Measurements from ENCODE around the gene SLC46A3.
"Not testable (repeated sequence)": the region's sequence is repeated elsewhere in the genome, so short reads cannot be mapped to it uniquely, and the experiment has no call there.

The SLC46A3 gene

DNA sequence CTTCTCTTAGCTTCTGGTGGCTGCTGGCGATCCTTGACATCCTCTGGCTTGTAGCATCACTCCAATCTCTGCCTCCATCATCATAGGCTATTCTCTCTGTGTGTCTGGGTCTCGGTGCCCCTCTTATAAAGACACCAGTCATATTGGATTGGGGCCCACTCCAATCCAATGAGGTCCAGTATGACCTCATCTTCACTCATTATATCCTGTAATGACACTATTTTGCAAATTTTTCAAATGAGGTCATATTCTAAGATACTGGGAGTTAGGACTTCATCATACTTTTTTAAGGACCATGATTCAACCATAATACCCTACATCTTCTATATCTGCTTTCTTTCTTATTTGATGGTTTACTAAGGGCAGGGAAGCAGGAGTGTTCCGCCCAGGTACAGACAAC lies 12.0 kb upstream of the SLC46A3 start:
- no peak for DNase-seq (ENCODE audit: low spot score)

DNA sequence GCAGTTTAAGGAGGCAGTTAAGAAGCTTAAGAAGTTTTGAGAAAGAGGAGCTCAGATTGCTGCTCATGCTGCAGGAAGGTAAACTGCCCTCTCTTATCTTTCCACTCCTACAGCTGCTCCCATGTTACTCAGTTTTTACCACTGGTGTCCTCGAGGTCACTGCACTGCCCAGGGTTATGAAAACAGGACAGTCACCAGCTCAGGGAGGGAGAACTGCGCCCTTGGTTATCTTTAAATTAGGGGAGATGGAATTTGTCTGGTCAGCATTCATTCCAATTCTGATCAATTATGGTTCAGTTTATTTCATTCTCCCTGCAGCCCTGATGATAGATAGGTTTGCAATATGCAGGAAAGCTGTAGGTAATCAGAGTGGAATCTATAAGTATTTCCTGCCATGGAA lies 10.8 kb upstream of the SLC46A3 start:
- DNase-seq (ENCODE audit: low spot score), result no peak

DNA sequence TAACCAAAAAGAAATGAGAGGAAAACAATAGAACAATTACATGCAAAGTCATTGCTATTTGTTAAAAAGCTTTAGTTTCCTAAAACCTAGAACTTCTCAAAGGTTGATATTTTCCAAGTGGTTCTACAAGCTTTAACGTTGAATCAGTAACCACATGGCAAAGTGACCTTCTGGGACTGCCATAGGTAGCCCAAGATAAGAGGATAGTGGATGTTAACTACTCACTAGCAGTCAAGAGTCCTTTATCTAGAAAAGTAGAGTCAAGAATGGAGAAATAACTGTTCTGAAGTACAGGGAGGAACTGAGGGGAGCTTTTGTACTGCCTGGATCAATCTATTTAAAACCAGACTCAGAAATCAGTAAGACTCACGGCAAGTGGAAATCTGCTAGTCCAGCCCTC lies 9.9 kb upstream of the SLC46A3 start:
- DNase-seq (ENCODE audit: low spot score), result no peak

DNA sequence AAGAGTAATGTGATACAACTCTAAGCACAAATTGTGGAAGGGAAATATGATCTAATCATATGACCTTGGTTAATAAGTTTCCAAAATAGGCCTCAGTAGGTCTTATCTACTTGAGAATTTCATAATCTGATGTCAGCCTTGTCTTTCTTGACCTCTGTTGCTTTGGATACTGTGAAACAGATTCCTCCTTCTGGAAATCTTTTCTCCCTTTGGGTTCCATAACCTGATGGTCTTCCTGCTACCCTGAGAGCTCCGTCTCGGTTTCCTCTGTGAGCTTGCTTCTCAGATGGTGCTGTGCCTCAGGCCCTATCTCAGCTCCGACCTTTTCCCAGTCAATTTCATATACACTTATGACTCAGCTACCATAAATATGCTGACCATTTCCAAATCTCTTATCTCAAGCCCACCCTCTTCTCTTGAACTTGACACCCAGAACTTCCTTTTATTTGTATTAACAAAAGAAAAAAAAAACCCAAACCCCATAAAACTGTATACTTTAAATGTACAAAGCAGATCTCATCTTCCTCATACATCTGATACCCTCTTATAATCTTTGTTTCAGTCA lies 6.4 kb upstream of the SLC46A3 start:
- no peak for DNase-seq (ENCODE audit: low spot score)

DNA sequence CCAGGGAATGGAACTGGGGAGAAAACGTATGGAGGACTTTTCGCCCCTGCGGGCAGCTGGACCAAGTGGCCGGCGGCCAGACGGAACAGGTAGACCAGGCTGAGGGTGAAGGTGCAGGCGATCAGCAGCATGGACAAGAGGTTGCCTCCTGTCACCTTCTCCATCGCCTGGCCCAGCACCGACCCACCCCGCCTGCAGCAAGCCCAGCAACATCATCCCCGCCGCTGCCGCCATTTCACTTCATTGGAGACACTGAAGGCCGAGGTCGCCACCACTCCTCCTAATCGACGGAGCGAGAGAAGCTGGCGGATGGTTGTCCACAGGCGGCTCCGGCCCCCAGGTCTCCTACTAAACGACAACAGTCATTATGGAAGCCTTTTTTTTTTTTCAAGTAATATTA lies 5.0 kb upstream of the SLC46A3 start:
- DNase-seq (ENCODE audit: low spot score), result no peak

DNA sequence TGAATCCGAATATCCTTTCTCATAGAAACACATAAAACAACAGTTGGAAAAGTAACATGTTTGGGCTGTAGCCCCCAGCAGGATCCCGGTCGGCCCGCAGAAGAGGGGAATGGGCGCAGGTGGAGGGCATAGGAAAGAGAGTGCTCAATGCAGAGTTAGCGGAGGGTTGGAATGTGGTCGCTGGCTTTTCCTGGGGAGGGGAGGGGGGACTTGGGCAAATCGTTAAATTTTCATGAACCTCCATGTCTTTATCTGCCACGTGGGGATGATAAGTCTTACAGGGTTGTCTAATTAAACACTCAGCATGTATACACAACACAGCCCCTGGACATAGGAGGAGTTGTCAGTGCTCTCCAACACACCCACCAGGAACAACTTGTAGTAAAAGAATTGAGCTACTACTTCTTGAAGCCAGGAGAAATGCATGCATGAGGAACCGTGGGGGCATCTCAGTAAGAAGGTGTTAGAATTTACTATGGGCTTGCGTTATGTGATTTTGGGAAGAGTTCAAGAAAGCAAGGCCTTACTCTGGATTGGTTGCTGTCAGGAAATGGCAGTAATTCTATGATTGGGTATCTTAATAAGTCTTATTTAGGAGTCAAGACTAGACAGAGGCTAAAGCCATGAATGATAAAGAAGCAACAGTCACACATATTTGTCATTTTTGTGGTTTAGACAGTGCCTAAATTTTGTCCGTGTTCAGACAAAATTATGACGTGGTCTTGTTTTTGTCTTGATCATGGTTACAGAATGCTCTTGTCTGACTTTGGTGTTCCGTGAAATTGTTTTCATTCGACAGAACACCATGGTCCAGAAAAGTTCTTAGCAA lies 671 bp upstream of the SLC46A3 start:
- peak; percentile 3 for DNase-seq (ENCODE audit: low spot score)

DNA sequence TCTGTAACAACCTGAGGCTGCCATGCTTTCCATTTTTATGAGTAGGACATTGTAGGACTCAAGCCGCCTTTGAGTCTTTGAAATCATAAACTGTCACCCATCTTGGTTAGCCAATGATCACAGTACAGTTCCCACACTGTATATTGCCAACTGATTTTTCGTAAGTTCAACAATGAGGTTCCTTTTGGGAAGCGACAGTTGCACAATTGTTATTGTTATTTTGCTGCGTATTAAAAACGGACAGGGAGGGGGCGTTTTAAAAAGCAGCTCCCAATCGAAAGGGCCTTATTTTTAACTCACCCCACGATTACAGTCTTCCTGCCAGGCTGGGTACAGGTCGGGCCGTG lies 601 bp downstream of the SLC46A3 start:
- no peak for DNase-seq (ENCODE audit: low spot score)

DNA sequence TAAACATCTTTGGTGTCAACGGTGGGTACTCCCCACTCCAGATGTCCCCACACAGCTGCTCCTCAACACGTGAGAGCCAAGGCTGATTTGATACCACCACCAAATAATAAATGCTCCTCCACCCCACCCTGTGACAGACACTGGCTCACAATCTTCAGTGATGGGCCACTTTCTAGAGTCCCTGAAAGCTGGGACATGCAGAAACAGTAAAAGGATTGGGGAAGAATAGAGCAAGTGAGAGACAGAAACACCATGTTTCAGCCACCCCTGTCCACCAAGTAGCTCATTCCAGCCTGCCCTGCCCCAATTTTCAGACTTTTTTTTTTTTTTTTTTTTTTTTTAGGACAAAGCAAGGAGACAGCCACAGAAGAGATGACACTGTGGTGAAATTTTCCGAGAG lies 1.6 kb downstream of the SLC46A3 start:
- DNase-seq (ENCODE audit: low spot score), result peak; percentile 5

DNA sequence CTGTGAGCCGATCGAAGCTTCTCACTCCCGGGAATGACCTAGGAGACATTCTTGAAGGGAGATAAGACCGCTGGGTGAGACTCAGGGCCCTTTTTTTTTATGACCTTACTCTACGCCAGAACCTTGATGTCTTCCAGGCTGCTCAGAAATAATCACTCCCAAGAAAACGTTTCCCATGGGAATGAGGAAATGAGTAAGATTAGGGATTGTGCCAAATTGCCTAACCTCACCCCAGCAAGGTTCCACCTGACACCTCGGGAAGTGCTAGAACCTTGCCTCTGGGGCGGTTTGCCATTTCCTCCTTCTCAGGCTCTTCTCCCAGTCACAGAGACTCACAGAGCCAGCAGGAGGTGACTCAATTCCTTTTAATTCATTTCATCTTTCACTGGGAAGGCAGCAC lies 2.3 kb downstream of the SLC46A3 start:
- DNase-seq (ENCODE audit: low spot score), result no peak

DNA sequence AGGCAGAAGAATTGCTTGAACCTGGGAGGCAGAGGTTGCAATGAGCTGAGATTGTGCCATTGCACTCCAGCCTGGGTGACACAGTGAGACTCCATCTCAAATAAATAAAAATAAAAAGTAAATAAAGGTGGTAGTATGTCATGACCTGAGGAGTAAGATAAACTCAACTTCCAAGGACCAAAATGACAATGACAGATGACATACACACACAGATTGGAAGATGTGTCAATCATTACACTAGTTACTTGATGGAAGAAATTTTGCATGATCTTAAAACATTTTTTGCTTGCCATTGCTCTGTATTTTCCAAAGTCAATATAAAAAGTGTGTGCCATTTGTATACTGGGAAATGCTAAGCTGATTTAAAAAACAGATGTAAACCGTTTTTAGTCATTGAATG lies 4.1 kb downstream of the SLC46A3 start:
- DNase-seq (ENCODE audit: low spot score), result no peak

DNA sequence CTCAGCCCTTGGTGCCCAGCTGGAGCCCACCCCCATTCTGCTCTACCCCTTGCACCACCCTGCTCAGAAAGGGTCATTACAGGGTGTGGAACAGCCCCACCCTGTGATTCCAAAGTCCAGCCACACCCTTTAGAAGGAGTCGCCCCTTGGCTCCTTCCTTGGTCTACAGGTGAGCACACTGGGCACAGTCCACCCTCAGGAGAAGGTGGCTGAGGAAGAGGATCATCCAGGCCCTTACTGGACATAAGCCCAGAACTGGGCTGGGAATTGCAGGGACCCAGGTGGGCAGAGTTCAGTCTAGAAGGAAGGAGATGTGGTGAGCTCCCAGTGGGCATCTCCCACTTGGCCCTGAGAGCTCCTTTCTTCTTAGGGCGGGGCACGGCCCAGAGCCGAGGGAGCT lies 8.6 kb downstream of the SLC46A3 start:
- DNase-seq (ENCODE audit: low spot score), result no peak

DNA sequence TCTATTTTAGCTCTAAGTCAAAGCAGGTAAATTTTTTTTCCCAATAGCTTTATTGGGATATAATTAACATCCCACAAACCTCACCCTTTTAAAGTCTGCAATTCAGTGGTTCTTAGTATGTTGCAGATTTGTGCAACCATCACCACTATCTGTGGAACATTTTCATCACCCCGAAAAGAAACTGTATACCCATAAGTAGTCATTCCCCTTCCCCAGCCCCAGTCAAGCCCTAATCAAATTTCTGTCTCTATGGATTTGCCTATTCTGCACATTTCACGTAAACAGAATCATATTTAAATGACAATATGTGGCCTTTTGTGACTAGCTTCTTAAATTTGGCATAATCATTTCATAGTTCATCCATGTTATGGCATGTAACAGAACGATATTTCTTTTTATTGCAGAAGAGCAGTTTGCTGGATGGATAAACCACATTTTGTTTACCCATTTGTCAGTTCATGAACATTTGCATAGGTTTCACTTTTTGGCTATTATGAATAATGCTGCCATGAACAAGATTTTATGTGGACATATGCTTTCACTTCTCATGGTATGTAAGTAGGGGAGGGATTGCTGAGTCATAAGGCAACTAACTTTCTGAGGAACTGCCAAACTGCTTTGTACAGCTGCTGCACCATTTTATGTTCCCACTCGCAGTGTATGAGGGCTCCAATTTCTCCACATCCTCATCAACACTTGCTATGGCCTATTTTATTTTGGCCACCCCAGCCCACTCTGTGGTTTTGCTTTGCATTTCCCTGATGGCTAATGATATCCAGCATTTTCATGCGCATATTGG lies 10.9 kb downstream of the SLC46A3 start:
- DNase-seq (ENCODE audit: low spot score), result peak; percentile 66

DNA sequence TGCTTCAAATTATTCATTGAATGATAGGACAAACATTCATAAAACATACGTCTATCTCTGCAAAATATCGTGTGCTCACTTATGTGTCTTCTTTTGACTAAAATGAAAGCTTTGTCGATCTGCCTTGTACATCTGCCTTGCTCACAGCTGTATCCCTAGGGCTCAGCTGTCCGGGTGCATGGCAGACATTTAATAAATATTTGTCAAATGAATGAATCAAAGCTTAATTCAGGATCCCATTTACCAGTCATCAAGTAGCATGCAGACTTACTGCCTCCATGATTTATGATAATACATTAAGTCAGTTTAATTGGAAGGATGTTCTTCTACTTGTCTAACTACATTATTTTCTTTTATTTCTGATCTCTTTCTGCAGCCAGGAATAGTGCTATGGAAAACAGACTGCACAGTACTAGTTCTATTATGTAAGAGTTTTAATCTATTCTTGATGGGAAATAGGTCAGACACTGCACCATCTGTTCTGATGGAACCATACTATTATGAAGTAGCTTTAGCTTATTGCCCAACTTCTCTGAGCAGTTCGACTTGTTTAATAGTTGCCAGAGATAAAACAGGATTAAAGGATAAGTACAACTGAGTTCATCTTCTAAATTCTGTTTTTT lies 13.2 kb downstream of the SLC46A3 start:
- no peak for DNase-seq (ENCODE audit: low spot score)

DNA sequence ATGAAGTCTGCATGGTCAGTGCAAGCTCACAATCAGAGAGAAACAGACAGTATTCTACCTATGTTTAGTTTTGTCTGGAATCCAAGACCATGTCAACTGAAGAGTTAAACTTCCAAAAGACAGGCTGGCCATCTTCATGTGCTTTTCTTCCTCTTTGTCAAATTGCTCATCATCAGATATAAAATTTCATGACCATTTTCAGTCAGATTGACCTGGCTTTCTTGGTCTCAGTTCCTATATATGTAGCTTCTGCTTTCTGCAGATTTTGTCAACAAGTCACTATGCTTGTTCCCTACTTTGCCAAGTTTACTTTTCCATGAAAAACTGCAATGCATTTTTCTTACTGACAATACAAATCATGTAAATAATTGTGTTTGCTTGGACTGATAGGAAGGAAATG lies 13.9 kb downstream of the SLC46A3 start:
- DNase-seq (ENCODE audit: low spot score), result no peak

DNA sequence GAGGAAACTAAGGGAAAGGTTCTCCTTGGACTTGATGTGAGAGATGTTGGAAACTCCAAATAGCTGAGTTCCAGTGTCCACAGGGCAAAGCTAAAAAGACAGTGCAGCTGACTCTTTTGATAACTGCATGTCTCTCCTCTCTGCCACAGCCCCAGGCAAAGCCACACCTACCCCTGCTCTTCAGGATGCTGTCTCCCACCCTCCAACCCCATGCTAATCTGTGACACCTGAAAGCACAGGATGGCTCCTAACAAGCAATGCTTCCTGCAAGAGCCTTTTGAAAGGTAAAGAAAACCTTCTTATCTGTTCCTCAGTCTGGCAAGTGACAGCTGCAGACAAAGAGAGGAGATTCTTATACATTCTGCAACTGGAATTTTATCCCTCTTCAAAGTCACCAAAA lies 14.5 kb downstream of the SLC46A3 start:
- no peak for DNase-seq (ENCODE audit: low spot score)

DNA sequence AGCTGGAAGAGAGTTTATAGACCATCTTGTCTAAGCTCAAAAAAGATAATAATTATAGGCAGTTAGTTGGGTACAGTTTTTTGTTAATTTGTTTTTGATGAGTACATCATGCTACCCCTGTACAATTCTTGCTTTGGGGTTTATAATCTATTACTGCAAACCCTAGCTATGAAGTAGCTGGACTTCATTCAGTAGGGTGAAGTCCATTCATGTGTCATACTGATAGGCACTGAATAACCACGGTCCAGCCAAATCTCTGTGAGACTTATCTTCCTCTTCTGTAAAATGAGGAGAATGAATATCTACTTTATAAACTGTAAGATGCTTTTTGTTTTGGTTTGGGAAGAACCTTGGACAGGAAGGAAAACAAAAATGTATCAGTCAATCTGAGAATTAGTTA lies 19.5 kb downstream of the SLC46A3 start:
- no peak for DNase-seq (ENCODE audit: low spot score)

DNA sequence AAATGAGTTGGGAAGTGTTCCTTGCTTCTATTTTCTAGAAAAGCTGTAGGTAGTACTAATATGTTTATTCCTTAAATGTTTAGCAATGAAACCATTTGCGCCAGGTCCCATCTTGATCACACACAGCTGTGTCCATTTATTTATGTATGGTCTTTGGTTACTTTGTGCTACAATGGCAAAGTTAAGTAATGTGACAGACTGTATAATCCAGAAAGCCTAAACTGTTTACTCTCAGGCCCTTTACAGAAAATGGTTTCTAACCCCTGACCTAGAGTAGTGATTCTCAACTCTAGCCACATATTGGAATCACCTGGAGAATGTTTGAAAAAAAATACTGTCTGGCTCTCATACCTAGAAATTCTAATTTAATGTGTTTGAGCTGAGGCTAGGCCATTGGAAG lies 21.3 kb downstream of the SLC46A3 start:
- no peak for DNase-seq (ENCODE audit: low spot score)

DNA sequence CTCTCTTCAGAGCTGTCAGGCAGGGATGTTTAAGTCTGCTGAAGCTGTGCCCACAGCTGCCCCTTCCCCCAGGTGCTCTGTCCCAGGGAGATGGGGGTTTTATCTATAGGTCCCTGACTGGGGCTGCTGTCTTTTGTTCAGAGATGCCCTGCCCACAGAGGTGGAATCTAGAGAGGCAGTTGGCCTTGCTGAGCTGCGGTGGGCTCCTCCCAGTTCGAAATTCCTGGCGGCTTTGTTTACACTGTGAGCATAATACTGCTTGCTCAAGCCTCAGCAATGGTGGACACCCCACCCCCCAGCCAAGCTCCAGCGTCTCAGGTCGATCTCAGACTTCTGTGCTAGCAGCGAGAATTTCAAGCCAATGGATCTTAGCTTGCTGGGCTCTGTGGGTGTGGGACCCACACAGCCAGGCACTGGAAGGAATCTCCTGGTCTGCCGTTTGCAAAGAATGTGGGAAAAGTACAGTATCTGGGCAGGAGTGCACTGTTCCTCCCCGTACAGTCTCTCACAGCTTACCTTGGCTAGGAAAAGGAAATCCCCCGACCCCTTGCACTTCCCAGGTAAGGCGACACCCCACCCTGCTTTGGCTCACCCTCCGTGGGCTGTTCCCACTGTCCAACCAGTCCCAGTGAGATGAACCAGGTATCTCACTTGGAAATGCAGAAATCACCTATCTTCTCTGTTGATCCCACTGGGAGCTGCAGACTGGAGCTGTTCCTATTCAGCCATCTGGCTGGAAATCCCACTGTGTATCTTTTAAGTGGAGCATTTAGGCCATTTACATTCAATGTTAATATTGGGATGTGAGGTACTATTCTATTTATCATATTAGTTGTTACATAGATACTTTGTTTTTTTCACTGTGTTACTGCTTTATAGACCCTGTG lies 24.9 kb downstream of the SLC46A3 start:
- not testable (repeated sequence) for DNase-seq (ENCODE audit: low spot score)

DNA sequence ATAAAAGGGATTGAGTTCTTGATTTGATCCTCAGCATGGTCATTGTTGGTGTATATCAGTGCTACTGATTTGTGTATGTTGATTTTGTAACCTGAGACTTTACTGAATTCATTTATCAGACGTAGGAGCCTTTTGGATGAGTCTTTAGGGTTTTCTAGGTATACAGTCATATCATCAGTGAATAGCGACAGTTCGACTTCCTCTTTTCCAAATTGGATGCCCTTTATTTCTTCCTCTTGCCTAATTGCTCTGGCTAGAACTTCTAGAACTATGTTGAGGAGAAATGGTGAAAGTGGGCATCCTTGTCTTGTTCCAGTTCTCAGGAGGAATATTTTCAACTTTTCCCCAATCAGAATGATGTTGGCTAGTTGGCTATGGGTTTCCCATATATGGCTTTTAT lies 32.9 kb downstream of the SLC46A3 start:
- DNase-seq (ENCODE audit: low spot score), result no peak

DNA sequence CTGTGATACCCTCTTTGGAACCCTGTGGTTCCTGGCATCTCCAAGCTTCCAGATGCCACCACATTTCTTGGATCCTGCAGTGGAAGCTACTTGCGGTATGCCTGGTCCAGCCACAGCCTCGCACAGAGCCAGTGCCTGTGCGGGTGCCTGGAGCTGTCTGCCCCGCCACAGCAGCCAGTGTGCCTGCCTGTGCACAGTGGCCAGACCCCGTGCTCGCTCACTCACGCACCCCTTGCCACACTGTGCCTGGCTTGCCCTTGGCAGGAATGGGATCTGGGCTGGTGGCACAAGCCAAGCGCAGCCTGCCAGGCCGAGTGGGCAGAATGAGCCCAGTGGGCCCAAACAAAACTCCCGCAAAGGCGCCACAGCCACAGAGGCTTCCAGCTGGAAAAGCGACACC lies 33.7 kb downstream of the SLC46A3 start:
- DNase-seq (ENCODE audit: low spot score), result no peak

DNA sequence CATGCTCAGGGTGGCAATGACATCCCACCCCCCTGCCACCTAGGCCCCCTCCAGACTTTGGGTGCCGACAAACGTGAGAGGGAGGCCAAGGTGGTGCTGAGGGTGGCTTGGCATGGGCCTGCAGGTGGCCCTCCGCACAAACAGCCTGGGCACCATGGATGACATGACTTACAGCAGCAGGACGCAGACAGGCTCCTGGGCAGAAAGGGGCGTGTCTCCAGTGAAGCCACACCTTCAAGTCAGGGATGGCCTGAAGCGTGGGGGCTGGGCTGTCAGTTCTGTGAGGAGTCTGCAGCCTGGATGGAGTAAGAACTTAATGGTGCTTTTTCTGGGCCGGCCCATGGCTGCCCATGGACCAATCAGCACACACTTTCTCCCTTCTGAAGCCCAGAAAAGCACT lies 34.5 kb downstream of the SLC46A3 start:
- no peak for DNase-seq (ENCODE audit: low spot score)

DNA sequence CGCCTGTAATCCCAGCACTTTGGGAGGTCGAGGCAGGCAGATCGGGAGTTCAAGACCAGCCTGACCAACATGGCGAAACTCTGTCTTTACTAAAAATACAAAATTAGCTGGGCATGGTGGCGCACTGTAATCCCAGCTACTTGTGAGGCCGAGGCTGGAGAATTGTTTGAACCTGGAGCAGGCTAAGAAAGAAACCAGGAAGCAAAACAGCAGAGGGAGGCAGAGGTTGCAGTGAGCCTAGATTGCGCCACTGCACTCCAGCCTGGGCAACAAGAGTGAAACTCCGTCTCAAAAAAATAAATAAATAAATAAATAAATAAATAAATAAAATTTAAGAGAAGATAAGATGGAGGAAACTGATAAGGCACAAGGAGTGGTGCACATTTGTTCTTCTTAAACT lies 35.6 kb downstream of the SLC46A3 start:
- DNase-seq (ENCODE audit: low spot score), result not testable (repeated sequence)
